ACHN (cell line): ENCODE results near the gene ARPP21.
A peak's percentile ranks its signal among the peaks of the same experiment; 100 is the strongest.

Experiments
- DNase-seq: peaks from one replicate; pipeline ENCODE4 v3.0.0-alpha.2; 2015
- in situ Hi-C: cut with HindIII; loops from 2 replicates; pipeline ENCODE4 v1.10.0; 2017; ENCODE audit warnings: low sequenced_read_pairs, low pct_ligation_motif_present, low pct_unique_long_range_greater_than_20kb

ARPP21 gene

DNA sequence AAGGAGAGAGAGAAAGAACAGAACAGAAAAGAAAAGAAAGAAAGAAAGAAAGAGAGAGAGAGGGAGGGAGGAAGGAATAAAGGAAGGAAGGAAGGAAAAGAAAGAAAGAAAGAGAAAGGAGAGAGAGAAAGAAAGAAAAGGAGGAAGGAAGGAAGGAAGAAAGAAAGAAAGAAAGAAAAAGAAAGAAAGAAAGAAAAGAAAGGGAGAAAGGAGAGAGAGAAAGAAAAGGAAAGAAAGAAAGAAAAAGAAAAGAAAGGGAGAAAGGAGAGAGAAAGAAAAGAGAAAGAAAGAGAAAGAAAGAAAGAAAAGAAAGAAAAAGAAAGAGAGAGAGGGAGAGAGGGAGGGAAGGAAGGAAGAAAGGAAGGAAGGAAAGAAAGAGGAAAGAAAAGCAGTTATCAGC lies 108.8 kb downstream of the ARPP21 start:
- no peak for DNase-seq
- in situ Hi-C loops = no loop called here

DNA sequence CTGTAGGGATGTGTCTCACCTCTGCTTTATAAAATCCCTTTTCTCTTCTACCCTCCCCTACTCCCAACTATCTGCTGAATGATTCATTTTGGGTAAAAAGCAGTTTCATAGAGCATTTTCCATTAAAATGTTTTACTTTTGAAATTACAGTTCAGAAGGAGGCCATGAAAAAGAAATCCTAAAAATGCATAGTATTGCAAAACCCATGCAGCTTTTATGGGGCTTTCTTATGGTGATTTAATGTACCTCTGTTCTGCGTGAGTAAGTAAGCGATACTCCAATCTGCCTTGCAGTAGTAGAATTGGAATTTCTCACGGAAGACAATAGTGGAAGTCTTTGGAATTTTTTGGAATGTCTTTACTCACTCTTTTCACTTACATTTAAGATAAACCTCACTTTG lies 111.9 kb downstream of the ARPP21 start:
- no peak for DNase-seq
- in situ Hi-C loops = no loop called here

DNA sequence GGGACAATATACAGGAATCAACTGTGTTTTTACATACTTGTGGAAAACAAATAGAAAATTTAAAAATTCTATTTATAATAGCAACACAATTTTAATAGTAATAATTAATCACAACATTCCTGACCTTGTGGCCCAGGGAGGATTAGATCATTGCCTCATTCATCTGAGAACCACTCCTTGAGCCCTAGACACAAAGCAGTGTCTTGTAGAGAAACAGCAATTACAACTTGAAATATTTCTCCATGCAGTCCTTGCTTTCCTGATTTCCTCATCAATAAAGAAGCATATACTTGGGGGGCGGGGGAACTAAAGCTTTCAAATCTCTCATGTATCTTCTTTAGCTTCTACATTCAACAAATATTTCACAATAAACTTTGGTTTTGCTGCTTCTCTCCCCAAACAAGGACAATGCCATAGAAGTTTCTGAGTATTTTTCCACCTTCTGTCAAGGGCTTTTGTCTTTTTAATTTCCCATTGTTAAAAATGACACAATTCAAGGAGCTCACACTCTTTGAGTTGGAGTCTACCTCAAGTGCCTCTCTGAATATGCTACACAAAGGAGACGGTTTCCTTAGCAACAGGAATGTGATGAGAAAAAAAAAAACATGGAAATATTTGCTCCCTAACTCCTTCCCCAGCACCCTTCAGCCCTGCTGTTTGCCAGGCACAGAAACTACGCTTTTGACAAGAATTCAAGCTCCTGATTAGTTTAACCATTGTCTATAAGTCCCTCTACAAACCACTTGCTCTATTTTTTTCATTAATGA lies 118.8 kb downstream of the ARPP21 start:
- DNase-seq = no peak
- in situ Hi-C loops = no loop called here

DNA sequence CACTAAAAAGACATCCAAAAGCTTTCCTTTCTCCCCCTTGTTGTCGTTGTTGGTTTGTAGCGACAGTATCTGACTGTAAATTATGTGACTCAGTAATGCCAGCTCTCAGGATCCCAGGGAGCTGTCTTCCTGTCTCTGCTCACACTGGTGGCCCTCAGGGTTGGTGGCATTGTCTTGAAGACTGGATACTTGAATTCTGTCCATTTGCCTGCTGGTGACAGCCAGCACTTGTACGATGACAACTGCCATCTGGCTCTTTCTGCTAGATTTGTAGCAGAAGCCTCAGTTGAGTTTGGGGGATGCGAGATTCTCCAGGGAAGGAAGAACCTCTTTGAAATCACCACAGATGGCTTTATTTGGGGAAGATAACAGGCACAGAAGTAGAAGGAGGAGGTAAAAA lies 120.8 kb downstream of the ARPP21 start:
- DNase-seq = no peak
- in situ Hi-C loops = no loop called here

DNA sequence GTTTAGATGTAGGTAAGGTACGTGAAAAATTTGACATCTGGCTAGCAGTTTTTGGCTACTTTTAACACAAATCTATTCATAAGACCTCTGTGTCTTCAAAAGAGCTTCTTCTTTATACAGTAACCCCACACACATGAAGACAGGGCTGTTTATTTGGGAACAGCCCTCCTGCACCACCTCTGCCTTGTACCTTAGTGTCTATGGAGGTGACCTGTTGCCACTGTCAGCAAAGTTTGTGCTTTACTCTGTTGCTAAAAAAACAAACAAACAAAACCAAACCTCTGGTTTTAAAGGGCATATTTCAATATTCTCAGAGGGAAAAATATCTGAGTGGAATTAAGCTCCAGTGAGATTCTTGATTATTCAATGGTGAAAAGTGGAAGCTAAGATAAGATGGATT lies 122.0 kb downstream of the ARPP21 start:
- DNase-seq = no peak
- in situ Hi-C loops = no loop called here

DNA sequence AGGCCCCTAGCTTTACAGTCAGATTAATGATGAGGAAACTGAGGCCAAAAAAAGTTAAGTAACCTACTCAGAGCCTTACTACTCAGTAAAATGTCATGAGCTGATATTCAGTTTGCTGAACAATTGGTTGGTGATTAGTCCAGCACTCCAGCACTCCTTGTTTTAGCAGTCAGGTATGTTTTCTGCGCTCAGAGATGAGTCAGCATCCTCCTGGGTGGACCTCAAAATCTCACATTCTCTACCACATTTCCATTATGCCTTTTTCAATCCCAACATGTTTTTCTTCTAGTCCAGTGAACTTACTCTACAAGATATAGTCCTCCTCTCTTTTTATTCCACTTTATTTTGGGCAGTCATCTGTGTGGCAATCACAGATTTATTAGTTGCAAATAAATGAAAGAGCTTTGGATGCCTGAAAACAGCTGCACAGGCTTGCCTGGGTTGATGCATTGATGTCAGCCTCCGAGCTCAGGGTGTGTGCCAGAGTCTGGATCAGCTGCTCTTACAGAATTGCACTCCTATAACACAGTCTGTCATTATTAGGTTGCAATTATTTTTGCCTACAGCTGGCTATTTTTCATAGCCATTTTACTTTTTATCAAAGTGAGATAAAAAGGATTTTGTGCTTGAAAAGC lies 133.2 kb downstream of the ARPP21 start:
- no peak for DNase-seq
- in situ Hi-C loops = no loop called here

DNA sequence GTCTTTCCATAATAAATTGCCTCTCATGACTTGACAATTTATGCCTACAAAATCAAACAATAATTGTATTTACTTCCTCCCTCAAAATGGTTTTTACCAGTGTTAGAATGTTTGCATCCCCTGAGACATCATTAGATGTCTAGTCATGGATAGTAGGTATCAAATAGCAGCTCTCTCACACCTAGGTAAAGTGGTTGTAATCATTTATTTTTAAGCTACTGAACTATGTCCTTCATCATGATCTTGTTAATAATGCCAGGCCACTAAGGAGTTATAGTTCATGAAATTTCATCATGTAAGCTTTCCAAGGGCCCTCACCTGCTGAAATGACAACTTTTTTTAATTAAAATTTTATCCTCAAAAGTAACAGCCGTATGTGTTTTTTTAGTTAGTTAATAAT lies 134.1 kb downstream of the ARPP21 start:
- in situ Hi-C loops = no loop called here
- DNase-seq = no peak

DNA sequence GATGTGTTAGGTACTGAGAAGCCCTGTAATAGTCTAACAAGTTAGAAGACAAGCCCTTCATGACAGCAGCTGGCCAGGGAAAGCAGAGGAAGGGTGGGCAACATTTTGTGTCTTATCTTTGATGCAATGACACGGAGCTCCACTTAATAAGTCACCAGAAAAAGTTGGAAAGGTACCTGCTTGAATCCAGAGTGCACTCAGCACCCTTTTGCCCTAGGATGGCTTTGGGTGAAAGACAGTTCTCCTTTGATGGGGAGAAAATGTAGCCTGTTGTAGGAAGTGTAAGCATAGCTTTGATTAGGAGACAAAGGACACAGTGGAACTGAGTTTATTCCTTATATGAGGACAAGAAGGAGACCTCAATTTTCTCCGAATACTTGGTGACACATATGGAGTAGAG lies 137.0 kb downstream of the ARPP21 start:
- DNase-seq = no peak
- in situ Hi-C loops = no loop called here

DNA sequence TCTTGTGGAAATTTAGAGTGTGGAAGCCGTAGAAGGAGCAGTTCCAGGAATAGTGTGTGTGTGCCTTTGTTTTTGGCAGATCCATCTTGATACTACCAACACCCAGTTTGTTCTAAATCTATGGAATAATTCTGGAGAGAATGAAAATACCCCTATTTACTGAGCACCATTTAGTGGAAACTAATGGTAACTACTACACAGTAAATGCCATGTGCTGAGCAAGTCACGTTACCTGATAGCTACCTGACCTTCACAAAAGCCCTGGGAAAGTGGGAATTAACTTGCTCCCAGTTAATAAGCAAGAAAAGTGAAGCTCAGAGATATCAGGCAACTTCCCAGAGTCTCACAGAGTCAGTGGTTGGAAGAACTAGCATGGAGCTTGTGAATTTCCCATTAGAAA lies 137.7 kb downstream of the ARPP21 start:
- in situ Hi-C loops = no loop called here
- peak; percentile 2 for DNase-seq

DNA sequence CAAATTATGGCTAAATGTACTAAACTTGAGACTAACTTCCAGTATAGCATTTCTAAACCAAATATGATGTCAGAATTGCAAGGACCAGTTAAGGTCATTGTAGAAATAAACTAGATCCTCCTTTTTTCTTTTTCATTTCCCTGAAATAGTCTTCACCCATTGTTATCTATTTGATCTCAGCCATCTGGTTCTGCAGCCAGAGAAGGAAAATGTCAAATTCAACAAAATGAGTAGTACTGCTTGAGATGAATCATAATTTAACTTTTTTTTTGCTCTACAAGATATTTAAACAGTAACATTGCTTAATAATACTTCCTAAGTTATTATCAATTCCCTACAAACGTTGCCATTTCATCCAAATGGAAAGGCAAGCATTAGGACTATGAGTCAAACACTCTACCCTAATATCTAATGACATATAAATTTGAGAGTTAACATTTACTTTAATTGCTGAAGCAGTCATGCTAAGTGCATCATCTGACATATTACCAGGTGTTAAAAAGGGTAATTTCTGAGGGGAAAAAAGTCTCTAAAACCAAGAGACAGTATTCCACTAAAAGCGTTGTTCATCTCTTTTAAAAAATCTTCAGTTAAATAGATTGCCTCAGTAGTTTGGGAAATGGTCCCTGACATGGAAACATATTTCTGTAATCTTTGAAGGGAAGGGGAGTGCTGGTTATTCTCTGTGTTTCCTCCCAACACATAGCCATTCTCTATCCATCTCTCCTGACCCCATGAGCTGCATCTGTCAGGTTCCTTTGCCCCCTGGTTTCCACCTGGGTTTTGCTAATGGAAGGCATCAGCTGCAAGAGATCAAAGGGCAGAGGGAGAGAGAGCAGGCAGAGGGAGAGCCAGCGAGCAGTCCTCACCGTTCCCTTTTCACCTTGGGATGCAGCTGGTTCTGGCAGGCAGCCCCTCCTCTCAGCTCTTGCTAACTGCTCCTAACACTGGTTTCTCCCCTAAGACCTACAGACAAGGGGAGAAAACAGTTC lies 138.5 kb downstream of the ARPP21 start:
- no peak for DNase-seq
- in situ Hi-C loops = no loop called here

DNA sequence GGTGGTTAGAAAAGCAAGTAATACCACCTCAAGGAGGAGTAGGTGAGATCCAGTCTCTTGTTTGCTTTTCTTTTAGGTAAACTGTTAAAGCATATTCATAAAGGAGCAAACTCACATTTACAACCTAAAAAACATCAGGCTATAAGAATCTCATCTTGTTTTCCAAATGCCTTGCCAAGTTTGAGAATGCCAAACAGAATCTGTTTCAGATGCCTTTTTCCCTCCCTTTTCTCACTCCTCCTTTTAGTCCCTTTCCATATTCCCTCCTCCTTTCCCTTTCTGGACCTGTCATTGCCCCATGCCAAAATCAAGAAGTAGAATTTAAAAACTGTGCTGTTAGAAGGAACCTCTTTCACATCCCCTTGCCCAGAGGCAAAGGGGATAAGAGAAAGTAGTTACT lies 140.3 kb downstream of the ARPP21 start:
- DNase-seq = no peak
- in situ Hi-C loops = no loop called here

DNA sequence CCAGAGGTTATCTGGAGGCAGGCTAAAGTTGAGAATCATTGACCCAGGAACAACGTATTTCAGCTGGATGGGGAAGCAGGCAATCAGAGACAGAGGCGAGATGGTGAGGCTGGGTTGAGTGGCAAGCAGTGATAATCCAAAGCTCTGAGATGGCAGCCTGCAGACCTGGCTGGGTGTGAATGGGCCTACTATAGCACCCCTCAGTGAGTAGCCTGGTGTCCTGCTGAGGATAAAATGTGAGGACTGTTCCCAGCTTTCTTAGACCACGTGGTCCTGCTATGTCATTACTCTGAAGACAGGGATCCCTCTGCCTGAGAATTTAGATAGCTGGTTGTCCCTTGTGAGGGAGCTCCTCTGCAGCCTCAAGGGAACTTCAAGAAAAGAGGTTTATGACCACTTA lies 141.5 kb downstream of the ARPP21 start:
- no peak for DNase-seq
- in situ Hi-C loops = no loop called here

DNA sequence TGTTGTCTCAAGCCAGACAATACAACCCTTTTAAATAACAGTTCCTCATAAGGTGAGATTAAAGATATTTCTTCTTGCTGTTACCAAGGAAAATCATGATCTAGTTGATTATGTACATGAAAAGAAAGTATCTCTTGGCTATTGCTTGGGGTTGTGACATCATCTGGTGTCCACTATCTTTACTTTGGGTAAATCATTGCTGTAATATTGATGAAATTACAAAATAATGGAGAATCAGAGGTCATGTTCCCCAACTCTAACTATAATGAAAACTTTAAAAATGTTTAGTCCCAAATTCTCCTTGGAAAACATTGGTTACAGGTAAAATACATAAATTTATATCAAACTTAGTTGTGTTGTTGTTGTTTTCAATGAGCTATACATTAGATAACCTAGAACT lies 142.2 kb downstream of the ARPP21 start:
- no peak for DNase-seq
- in situ Hi-C loops = no loop called here

DNA sequence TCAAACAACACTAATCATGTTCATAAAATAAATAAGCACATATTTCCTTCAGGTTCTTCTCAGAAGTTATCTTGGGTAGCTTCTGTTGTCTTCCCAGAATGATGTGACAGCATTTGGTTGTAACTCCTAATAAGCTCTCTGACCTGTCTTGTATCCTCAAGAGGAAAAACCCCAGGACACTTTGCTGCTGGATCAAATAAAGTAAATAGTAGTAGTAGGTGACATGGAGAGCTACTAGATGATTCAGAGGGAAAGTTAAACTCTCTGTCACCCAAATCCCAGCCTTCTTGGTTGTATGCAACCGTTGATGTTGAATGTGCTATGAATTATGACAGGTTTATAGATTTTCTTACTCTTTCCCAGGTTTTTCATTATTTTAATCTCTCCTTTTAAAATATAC lies 143.0 kb downstream of the ARPP21 start:
- in situ Hi-C loops = no loop called here
- no peak for DNase-seq

DNA sequence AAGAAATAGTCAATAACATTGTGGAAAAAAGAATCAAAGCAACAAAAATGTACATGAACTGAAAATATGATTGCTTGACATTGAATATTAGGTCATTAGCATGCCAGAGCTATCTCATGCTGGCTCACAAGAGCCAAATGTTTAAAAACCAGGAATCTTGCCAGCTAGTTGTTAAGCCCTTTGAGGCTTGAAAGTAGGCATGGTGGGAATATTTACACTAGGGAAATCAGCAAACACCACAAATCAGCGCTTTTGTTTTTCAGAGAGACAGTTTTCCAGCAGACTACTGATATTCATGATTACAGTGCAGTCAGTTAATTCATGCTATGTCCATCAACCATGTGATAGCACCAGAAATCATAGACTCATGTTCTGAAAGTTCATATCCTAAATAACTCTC lies 144.8 kb downstream of the ARPP21 start:
- in situ Hi-C loops = no loop called here
- no peak for DNase-seq

DNA sequence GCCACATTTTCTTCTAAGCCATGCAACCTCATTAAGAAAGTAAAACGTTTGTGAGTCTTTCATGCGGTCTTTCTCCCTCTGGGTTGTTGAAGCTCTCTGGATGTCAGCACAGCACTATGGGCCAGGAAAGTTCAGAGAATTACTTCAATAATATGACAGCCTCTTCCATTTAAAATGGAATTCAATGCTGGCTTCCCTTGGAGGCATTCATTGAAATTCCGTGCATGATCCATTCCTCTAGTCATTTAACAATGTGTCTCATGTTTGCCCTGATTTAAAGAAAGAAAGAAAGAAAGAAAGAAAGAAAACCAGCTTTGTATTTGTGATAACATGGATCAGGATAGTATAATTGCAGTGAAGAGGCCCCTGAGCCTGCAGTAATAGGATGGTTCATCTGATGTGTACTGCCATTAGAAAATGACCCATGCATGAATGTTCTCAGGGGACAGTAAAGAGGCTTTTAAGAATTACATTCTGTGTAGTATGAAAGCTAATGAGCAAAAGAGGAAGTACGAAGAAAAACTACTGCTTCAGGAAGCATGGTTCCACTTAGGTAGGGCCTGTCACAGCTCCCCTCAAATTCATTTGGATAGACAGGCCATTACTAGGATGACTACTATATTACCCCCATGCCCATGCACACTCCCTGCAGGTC lies 146.0 kb downstream of the ARPP21 start:
- in situ Hi-C loops = no loop called here
- DNase-seq = no peak

DNA sequence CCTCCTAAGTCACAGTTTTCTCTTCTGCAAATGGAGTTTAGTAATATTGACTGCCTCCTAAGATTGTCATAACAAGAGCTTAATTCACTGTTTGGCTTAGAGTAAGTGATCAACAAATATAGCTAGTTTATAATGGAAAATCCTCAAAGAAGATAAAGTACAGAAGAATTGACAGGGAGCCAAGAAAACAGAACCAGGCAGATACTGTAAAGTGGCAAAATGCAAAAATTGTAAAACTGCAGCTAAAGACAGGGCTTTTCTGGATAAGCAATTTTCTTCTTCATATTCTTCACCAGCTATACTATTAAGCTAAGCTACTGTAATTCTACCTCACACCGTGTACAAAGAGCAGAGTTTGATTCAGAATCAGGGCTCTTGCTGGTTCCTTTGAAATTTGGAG lies 148.6 kb downstream of the ARPP21 start:
- in situ Hi-C loops = no loop called here
- no peak for DNase-seq

DNA sequence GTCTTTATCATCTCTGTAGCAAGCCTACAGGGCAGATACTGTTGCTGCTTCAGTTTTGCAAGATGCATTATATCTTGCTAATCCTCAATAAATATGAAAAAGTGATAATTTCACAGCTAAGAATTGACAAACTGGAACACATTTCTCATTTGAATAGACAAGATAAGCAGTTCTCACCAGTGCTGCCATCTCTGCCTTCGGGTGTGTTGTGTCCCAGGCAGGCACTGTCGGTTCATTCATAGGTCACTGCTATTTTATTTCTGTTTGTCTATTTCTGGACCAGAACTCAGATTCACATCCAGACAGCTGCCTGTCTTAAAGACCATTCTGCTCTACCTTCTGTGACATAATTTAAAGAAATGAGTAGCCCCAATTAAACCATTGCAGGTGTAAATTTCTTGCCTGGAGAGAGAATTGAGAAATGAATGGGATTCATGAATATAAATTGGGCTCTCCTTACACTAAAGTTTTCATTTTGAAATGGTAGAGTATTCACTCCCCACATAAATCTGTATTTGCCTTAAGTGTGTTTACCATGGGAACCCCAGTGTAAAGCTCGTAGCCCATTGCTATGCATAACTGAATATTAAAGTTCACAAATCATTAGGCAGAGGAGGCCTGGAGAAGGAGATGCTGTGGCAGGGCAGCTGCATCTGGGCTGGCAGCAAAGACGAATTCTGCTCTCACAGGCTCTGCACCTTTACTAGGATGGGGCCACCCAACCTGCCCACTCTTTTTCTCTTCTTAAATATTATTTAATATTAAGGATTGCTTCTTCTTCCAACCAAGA lies 149.9 kb downstream of the ARPP21 start:
- no peak for DNase-seq
- in situ Hi-C loops = no loop called here
